NCI-H460 (cell line): Measurements from ENCODE around the gene IFNL1. TPM values are rescaled to one million over a fixed set of nuclear protein-coding genes. Genes with fewer than 3 reads are reported as not detected.
"Not testable (repeated sequence)": the region's sequence is repeated elsewhere in the genome, so short reads cannot be mapped to it uniquely, and the experiment has no call there.

Experiments used
- DNase-seq: peaks from one replicate; pipeline ENCODE4 v3.0.0-alpha.2; 2016; ENCODE audit warnings: low read depth; ENCODE audit errors: extremely low read depth
- polyA plus RNA-seq: library from polyadenylated mRNA; depleted of rRNA; stranded (reverse); fragments of >200 nt; gene quantifications from 2 replicates; pipeline ENCODE4 v1.2.3, GENCODE V29; 2014; cell fraction: nucleus; rRNA removed
- total RNA-seq: library from RNA; depleted of rRNA; stranded (reverse); fragments of >200 nt; shearing (Covaris generic); gene quantifications from 2 replicates; pipeline ENCODE4 v1.2.3, GENCODE V29; 2014; rRNA removed

The IFNL1 gene
- not detected in 2 replicates for total RNA-seq
- polyA plus RNA-seq = not detected in 2 replicates

- DNase-seq = no peak
Measured at GRCh38 chr19:39296055-39296645, at the start of gene IFNL1. TSS of gene IFNL1 (plus strand) at chr19:39296407. CDS start at chr19:39296422, 15 bp downstream.

DNA sequence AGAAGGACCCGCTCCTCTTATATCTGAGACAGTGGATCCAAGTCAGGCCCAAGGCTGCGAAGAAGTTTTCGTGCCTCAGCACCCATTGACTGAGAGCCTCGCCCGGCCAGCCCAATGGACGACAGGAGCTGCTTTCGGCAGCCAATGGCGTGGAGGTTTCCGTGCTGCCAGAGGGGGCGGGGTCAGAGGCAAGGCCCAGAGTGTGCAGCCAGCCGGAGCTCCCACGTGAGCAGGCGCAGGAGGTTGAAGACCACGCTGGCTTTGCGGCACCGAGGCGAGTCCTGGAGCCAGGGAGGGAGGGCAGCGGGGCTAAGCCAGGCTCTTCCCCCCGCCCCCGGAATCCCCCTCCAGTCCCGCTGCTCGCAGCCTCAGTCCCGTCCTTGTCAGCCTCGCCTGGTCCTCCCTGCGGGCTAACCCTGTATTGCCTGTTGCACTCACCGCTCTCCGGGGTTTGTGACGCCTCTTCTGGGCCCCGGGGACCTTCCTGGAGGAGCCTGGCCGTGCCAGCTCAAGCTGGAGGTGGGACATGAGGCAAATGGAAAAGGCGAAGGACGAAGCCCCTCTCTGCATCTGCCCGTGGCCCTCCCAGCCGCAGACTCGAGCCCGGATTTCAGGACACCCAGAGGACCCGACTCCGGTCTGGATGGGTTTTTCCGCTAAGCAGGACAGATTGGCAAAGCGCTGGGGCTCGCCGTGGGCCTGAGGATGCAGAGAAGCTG, 49.1 kb upstream of the IFNL1 start:
- no peak for DNase-seq

- no peak for DNase-seq
Measured at GRCh38 chr19:39247701-39248664, 48.2 kb upstream of the IFNL1 start.

GRCh38 chr19:39248806-39249205, 47.4 kb upstream of the IFNL1 start, which contains the start of gene IFNL4:
TSS of gene IFNL4 (minus strand) at chr19:39248856.
- no peak for DNase-seq

GRCh38 chr19:39251081-39251480, 45.1 kb upstream of the IFNL1 start:
- no peak for DNase-seq

- DNase-seq = no peak
Measured at GRCh38 chr19:39251846-39252245, 44.4 kb upstream of the IFNL1 start.

DNA sequence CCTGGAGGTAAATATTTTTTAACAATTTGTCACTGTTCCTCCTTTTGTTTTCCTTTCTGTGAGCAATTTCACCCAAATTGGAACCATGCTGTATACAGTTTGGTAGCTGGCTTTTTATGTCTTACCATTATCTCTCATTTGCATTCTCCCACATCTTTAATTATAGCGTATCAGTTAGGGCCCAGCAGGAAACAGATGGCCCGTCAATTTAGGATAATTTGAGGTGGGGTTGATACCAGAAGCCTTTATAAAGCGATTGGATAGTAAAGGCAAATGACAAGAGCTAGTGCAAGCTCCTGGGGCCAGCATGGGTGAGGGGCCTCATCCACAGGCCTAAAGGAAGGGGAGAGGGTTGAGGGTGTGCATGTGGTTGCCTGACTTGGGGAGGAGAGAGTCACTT, 43.7 kb upstream of the IFNL1 start:
- DNase-seq = no peak

DNA sequence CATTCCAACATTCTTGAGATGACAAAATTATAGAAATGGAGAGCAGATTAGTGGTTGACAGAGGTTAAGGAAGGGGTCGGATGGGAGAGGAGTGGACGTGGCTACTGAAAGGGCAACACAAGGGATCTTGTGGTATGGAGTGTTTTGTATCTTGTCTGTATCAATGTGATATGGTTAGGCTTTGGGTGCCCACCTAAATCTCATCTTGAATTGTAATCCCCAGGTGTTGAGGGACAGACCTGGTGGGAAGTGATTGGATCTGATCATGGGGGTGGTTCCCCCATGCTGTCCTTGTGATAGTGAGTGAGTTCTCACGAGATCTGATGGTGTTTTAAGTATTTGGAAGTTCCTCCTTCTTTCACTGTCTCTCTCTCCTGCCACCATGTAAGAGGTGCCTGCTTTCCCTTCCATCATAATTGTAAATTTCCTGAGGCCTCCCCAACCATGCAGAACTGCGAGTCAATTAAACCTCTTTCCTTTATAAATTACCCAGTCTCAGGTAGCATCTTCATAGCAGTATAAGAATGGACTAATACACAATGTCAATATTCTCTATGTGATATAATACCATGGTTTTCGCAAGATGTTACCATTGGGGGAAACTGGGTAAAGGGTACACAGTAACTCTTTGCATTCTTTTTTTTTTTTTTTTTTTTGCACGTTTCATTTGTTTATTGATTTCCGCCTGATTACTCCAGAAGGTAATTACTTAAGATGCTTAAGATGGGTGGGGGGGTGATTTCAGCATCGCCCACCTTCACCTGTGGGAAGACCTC, 42.6 kb upstream of the IFNL1 start:
- no peak for DNase-seq

DNA sequence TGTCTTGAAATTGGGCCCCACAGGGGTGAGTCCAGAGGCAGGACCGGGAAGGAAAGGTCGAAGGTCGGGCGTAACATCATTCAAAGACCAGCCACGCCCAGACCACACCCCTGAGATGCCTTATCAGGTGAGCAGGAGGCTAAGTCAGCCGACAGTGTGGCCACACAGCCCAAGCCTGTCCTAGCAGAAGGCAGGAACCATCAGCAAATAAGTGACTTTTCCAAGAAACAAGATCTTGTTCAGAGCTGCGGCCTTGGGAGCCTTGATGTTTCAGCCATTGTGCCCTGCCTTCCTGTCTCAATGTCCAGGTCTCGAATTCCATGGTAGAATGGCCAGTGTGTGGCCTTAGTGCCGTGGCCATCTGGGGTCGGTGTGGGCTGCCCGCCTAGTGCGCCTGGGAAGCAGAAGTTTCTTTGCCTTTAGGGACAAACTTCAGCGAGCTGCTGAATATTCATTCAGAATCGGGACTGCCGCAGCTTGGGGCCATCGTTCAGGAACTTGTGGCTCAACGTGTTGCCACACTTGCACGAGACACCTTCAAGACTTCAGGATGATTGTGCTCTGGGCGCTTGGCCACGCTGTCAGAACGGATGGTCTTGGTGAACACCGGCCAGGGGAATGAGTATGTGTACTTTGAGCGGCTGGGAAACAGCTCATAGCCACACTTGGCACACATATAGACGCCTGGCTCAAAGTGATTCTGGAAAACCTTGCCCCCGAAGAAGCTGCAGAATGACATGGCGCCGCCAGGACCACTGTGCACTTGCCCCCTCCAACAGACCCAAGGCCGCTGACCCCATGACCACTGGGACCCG, 41.5 kb upstream of the IFNL1 start:
- no peak for DNase-seq

DNA sequence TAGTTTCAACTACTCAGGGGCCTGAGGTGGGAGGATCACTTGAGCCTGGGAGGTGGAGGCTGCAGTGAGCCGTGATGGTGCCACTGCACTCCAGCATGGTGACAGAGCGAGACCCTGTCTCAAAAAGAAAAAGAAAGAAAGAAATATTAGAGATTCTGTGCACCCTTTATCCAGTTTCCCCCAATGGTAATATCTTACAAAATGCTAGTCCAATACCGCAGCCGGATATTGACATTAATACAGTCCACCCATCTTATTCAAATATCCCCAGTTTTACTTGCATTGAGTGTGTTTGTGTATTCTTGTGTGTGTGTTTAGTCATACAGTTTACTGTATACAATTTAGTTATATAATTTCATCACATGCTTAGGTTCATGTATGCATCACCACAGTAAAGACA, 39.0 kb upstream of the IFNL1 start:
- DNase-seq = no peak

DNA sequence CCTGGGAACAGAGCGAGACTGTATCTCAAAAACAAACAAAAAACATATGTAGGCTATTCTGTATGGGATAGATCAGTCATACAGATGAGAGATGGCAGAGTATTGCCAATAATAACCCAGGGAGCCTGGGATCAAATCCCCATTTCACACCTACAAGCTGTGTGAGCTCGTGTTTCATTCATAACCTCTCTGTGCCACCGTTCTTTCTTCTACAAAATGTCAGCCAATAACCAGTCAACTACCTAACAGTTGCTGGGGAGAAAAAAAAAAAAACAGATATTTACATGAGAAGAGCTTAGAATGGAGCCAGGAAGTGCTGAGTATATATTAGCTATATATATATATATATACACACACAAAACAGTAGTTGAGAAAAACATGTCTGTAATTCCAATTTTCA, 34.5 kb upstream of the IFNL1 start:
- no peak for DNase-seq

- no peak for DNase-seq
Measured at GRCh38 chr19:39262496-39262895, 33.7 kb upstream of the IFNL1 start.

DNA sequence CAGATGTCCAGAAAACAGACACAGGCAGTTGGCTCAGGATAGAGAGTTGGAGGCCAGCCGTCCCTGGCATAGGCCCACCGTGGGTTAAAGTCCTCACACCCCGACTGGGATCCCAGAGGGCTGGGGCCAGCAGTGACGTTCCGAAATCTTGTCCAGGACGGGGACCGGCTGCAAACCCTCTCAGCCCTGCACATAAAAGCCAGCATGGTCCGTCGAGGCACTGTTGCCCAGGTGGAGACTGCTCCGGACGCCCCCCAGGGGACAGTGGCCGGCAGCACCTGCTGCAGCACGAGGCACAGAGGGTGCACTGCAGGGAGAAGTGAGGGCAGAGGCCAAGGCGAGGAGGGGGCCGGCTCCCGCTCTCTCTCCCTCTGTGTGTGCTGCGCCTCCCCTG, 32.3 kb upstream of the IFNL1 start:
- no peak for DNase-seq

DNA sequence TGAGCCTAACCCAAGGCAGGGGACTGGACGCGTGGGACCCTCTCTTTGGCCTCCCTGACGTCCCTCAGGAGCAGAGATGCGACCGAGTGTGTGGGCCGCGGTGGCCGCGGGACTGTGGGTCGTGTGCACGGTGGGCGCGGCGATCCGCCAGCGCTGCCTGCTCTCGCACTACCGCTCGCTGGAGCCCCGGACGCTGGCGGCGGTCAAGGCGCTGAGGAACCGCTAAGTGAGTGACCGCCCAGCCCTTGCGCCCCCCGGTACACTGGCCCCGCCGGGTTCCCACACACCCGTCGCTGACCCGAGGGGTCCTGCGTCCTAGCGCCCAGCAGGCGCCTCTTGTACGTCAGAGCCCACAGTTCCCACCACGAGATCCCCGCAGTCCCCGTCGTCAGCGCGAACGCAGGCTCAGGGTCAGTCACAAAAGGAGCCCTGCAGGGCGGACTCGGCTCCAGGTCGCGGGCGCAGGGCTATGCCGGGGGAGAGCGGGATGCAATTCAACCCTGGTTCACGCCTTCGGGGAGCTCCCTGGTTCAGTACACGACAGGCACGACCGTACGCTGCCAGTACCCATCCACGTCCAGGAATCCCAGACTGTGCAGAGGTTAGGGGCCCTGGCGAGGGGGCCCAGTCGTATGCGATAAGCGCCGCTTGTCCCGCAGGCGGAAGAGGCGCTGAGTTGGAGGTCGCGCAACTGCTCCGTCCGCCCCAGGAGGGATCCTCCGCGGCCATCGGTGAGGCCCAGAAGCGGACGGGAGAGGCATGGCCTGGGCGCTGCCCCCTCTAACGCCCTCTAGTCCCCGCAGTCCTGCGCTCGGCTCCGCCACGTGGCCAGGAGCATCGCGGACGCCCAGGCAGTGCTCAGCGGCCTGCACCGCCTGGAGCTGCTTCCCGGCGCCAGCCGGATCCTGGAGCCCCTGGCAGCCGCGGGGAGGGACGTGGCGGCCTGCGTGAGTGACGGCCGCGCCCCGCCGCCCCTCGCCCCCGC, 31.6 kb upstream of the IFNL1 start:
- no peak for DNase-seq

DNA sequence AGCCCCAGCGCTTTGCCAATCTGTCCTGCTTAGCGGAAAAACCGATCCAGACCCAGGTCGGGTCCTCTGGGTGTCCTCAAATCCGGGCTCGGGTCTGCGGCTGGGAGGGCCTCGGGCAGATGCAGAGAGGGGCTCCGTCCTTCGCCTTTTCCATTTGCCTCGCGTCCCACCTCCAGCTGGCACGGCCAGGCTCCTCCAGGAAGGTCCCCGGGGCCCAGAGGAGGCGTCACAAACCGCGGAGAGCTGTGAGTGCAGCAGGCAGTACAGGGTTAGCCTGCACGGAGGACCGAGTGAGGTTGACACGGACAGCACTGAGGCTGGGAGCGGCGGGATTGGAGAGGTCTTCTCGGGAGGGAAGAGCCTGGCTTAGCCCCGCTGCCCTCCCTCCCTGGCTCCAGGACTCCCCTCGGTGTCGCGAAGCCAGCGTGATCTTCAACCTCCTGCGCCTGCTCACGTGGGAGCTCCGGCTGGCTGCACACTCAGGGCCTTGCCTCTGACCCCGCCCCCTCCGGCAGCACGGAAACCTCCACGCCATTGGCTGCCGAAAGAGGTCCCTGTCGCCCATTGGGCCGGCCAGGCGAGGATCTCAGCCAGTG, 30.8 kb upstream of the IFNL1 start:
- no peak for DNase-seq

DNA sequence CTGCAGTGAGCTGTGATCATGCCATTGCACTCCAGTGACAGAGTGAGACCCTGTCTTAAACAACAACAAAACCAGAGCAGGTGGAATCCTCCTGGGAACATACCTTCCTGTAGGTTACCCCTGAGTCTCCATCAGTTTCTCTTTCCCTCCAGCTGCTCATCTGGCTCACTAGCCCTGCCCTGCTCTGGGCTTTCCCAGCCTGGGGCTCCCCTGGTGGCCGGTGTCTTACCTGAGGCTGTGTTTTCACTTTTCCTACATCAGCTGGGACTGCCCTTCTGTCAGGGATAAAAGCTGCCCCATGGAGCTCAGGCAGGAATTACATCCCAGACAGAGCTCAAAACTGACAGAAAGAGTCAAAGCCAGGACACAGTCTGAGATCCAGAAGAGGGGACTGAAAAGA, 28.1 kb upstream of the IFNL1 start, which contains the start of gene IFNL2:
TSS of gene IFNL2 (plus strand) at position 312 of the 400 bp plus-strand sequence. CDS start 173 bp downstream, outside the sequence.
- not testable (repeated sequence) for DNase-seq

GRCh38 chr19:39268531-39269223, 27.5 kb upstream of the IFNL1 start:
- not testable (repeated sequence) for DNase-seq
